H9 (cell line): ENCODE results near the gene LRRC7. TPM values are rescaled to one million over a fixed set of nuclear protein-coding genes. Genes with fewer than 3 reads are reported as not detected.

Experiments used
- DNase-seq: peaks from one replicate; pipeline ENCODE4 v3.0.0-alpha.2; 2017
- H2AFZ ChIP-seq: one replicate; pipeline ENCODE4 v1.6.1; 2013; ENCODE audit warnings: mild to moderate bottlenecking, low read length, control low read depth, moderate library complexity
- H2AK5ac ChIP-seq: 2 replicates; pipeline ENCODE4 v1.6.1; 2013; ENCODE audit warnings: low read length, control low read depth, mixed read lengths; ENCODE audit not compliant: insufficient read length
- H2BK120ac ChIP-seq: one replicate; pipeline ENCODE4 v1.6.1; 2013; ENCODE audit warnings: low read depth, mild to moderate bottlenecking, low read length, control low read depth, inconsistent platforms; ENCODE audit not compliant: poor library complexity, severe bottlenecking
- H2BK12ac ChIP-seq: 2 replicates; pipeline ENCODE4 v1.6.1; 2013; ENCODE audit warnings: low read length, control low read depth, mixed read lengths, low read depth; ENCODE audit not compliant: insufficient read length
- H2BK15ac ChIP-seq: 2 replicates; pipeline ENCODE4 v1.6.1; 2013; ENCODE audit warnings: low read depth, low read length, control low read depth
- H2BK20ac ChIP-seq: one replicate; pipeline ENCODE4 v1.6.1; 2013; ENCODE audit warnings: low read depth, mild to moderate bottlenecking, low read length, control low read depth, inconsistent platforms; ENCODE audit not compliant: poor library complexity, severe bottlenecking
- H2BK5ac ChIP-seq: 2 replicates; pipeline ENCODE4 v1.6.1; 2013; ENCODE audit warnings: low read length, control low read depth, mixed read lengths; ENCODE audit not compliant: insufficient read length
- H3K14ac ChIP-seq: 2 replicates; pipeline ENCODE4 v1.6.1; 2013; ENCODE audit warnings: low read length, control low read depth; ENCODE audit not compliant: insufficient read depth
- H3K18ac ChIP-seq: 2 replicates; pipeline ENCODE4 v1.6.1; 2013; ENCODE audit warnings: low read depth, mild to moderate bottlenecking, mixed read lengths, low read length, control low read depth; ENCODE audit not compliant: insufficient read length
- H3K23ac ChIP-seq: 2 replicates; pipeline ENCODE4 v1.6.1; 2013; ENCODE audit warnings: low read length, control low read depth, mixed read lengths, low read depth; ENCODE audit not compliant: insufficient read length
- H3K23me2 ChIP-seq: 2 replicates; pipeline ENCODE4 v1.6.1; 2013; ENCODE audit warnings: low read depth, mild to moderate bottlenecking, mixed read lengths, low read length, control low read depth; ENCODE audit not compliant: insufficient read length, poor library complexity, severe bottlenecking
- H3K27ac ChIP-seq: 2 replicates; pipeline ENCODE4 v1.5.1; 2013; ENCODE audit warnings: low read length, control low read depth, mixed read lengths, low read depth; ENCODE audit not compliant: insufficient read length
- H3K27me3 ChIP-seq: 2 replicates; pipeline ENCODE4 v1.6.1; 2013; ENCODE audit warnings: low read length, control low read depth, inconsistent platforms; ENCODE audit not compliant: insufficient read depth
- H3K4ac ChIP-seq: 2 replicates; pipeline ENCODE4 v1.6.1; 2013; ENCODE audit warnings: low read depth, mild to moderate bottlenecking, control low read depth, inconsistent platforms, low read length, moderate library complexity
- H3K4me1 ChIP-seq: 2 replicates; pipeline ENCODE4 v1.6.1; 2013; ENCODE audit warnings: low read length, control low read depth, inconsistent platforms; ENCODE audit not compliant: insufficient read depth
- H3K4me2 ChIP-seq: 2 replicates; pipeline ENCODE4 v1.6.1; 2013; ENCODE audit warnings: low read length, control low read depth, mixed read lengths; ENCODE audit not compliant: insufficient read length, insufficient read depth
- H3K56ac ChIP-seq: 2 replicates; pipeline ENCODE4 v1.6.1; 2013; ENCODE audit warnings: low read depth, mild to moderate bottlenecking, mixed read lengths, low read length, control low read depth; ENCODE audit not compliant: insufficient read length
- H3K79me1 ChIP-seq: 2 replicates; pipeline ENCODE4 v1.6.1; 2013; ENCODE audit warnings: low read depth, mild to moderate bottlenecking, moderate library complexity, low read length, control low read depth, inconsistent platforms; ENCODE audit not compliant: insufficient read depth, poor library complexity, severe bottlenecking
- H3K79me2 ChIP-seq: 2 replicates; pipeline ENCODE4 v1.6.1; 2013; ENCODE audit warnings: low read length, control low read depth, inconsistent platforms; ENCODE audit not compliant: insufficient read depth
- H3K9ac ChIP-seq: 2 replicates; pipeline ENCODE4 v1.6.1; 2013; ENCODE audit warnings: low read length, control low read depth, mixed read lengths; ENCODE audit not compliant: insufficient read length; ENCODE audit errors: extremely low read depth
- H3K9me3 ChIP-seq: one replicate; pipeline ENCODE4 v1.6.1; 2013; ENCODE audit warnings: low read depth, low read length, inconsistent platforms; ENCODE audit not compliant: control insufficient read depth
- H3T11ph ChIP-seq: one replicate; pipeline ENCODE4 v1.6.1; 2013; ENCODE audit warnings: mild to moderate bottlenecking, low read length, control low read depth, inconsistent platforms
- H4K20me1 ChIP-seq: one replicate; pipeline ENCODE4 v1.6.1; 2013; ENCODE audit not compliant: control insufficient read depth, insufficient read length, insufficient read depth
- H4K5ac ChIP-seq: 2 replicates; pipeline ENCODE4 v1.6.1; 2013; ENCODE audit warnings: low read depth, mild to moderate bottlenecking, mixed read lengths, low read length, control low read depth; ENCODE audit not compliant: insufficient read length
- H4K8ac ChIP-seq: replicated peaks from 2 replicates; pipeline ENCODE4 v1.6.1; 2013; ENCODE audit warnings: low read length, control low read depth, mixed read lengths, low read depth; ENCODE audit not compliant: insufficient read length
- H4K91ac ChIP-seq: 2 replicates; pipeline ENCODE4 v1.6.1; 2013; ENCODE audit warnings: low read depth, mild to moderate bottlenecking, moderate library complexity, mixed read lengths, low read length, control low read depth; ENCODE audit not compliant: insufficient read length
- H3K27ac Mint-ChIP-seq, 3 experiments: 2 replicates in 2 of 3; 3 replicates in 1 of 3; pipeline ENCODE4 v1.8.0; 2020 to 2021; ENCODE audit warnings: mixed read lengths in 3 of 3, mild to moderate bottlenecking in 1 of 3, moderate library complexity in 1 of 3
- H3K27me3 Mint-ChIP-seq: 2 replicates; pipeline ENCODE4 v1.8.0; 2021; ENCODE audit warnings: low read depth, mild to moderate bottlenecking, moderate library complexity, mixed read lengths
- H3K36me3 Mint-ChIP-seq, 3 experiments: 2 replicates in 2 of 3; 3 replicates in 1 of 3; pipeline ENCODE4 v1.8.0; 2020 to 2021; ENCODE audit warnings: low read depth in 3 of 3, mixed read lengths in 3 of 3; ENCODE audit not compliant: insufficient read depth in 1 of 3
- H3K4me1 Mint-ChIP-seq, 2 experiments: 2 replicates each; pipeline ENCODE4 v1.8.0; 2020; ENCODE audit warnings: mixed read lengths in 2 of 2
- H3K4me3 Mint-ChIP-seq, 2 experiments: 2 replicates in 1 of 2; 3 replicates in 1 of 2; pipeline ENCODE4 v1.8.0; 2020 to 2021; ENCODE audit warnings: mild to moderate bottlenecking in 2 of 2, mixed read lengths in 2 of 2, moderate library complexity in 1 of 2
- H3K9me3 Mint-ChIP-seq, 2 experiments: 2 replicates in 1 of 2; 3 replicates in 1 of 2; pipeline ENCODE4 v1.8.0; 2020; ENCODE audit warnings: mild to moderate bottlenecking in 2 of 2, mixed read lengths in 2 of 2, moderate library complexity in 1 of 2
- CTCF ChIP-seq: fragments of 200-600 bp; sonication (generic); conservative IDR thresholded peaks from 3 replicates; pipeline ENCODE4 v1.8.0; 2021; ENCODE audit warnings: antibody characterized with exemption, mild to moderate bottlenecking
- total RNA-seq: library from RNA; stranded (reverse); gene quantifications from 2 replicates; pipeline ENCODE4 v1.2.1, GENCODE V29; 2021

The LRRC7 gene
- total RNA-seq, 1 experiment from 2014 or later: not detected

- H3K36me3 Mint-ChIP-seq: no peaks in the 10 kb centered on the region
- no peak overlapping the region for H3K23ac ChIP-seq
- H3K79me1 ChIP-seq: no peaks in the 10 kb centered on the region
- H3K4me1 ChIP-seq: no peaks in the 10 kb centered on the region
- no peaks in the 10 kb centered on the region for H3K9me3 Mint-ChIP-seq
- no peak overlapping the region for H2AFZ ChIP-seq
- H2BK15ac ChIP-seq: no peak overlapping the region
- no peak overlapping the region for H3K18ac ChIP-seq
- H2BK12ac ChIP-seq: no peak overlapping the region
- H3T11ph ChIP-seq: no peak overlapping the region
- H3K27ac Mint-ChIP-seq: no peak overlapping the region
- no peak overlapping the region for H3K56ac ChIP-seq
- H3K4me3 Mint-ChIP-seq: no peak overlapping the region
- DNase-seq: no peak
- no peaks in the 10 kb centered on the region for H3K27me3 ChIP-seq
- no peak overlapping the region for H4K5ac ChIP-seq
- no peak overlapping the region for H3K27ac ChIP-seq
- no peaks in the 10 kb centered on the region for H3K9me3 ChIP-seq
- H2AK5ac ChIP-seq: no peak overlapping the region
- H3K4me2 ChIP-seq: no peak overlapping the region
- no peak overlapping the region for H4K8ac ChIP-seq
- no peak overlapping the region for H3K9ac ChIP-seq
- H3K27me3 Mint-ChIP-seq: no peaks in the 10 kb centered on the region
- no peak overlapping the region for H2BK120ac ChIP-seq
- no peak overlapping the region for H3K14ac ChIP-seq
- TF ChIP-seq CTCF: no peak
- no peak overlapping the region for H4K91ac ChIP-seq
- no peak overlapping the region for H2BK20ac ChIP-seq
- no peaks in the 10 kb centered on the region for H3K23me2 ChIP-seq
- H3K4me1 Mint-ChIP-seq: no peaks in the 10 kb centered on the region
- H4K20me1 ChIP-seq: no peaks in the 10 kb centered on the region
- H2BK5ac ChIP-seq: no peak overlapping the region
- no peak overlapping the region for H3K4ac ChIP-seq
- H3K79me2 ChIP-seq: no peaks in the 10 kb centered on the region
These were observed 504.6 kb downstream of the LRRC7 start for GRCh38 chr1:70072231-70072751.
